Activated CD4-positive, alpha-beta T cell treated with anti-CD3 and anti-CD28 coated beads for 4 hours (primary cell): ENCODE data around the gene AEN.
A peak's percentile ranks its signal among the peaks of the same experiment; 100 is the strongest.
"Not testable (repeated sequence)": the region's sequence is repeated elsewhere in the genome, so short reads cannot be mapped to it uniquely, and the experiment has no call there.

Experiments
- DNase-seq, 2 donors: peaks; one replicate each; pipeline ENCODE4 v3.0.0-alpha.2; 2020

AEN gene

GRCh38 chr15:88631464-88632028, 10.4 kb downstream of the AEN start:
- DNase-seq, result no peak

GRCh38 chr15:88632797-88633196, 11.7 kb downstream of the AEN start:
- DNase-seq, result not testable (repeated sequence)

DNA sequence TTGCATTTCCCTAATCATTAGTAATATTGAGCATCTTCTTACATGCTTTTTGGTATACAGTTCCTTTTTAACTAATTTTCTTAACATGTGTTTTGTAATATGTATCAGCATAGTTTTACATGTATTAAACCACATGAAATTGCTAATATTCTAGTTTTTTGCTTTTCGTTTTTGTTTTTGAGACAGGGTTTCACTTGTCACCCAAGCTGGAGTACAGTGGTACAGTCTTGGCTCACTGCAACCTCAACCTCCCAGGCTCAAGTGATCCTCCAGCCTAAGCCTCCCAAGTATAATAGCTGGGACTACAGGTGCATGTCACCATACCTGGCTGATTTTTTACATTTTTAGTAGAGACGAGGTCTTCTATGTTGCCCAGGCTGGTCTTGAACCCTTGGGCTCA, 13.3 kb downstream of the AEN start:
- no peak for DNase-seq

- DNase-seq, result peak in 1 of 2 donors; percentile 37
These were observed 14.2 kb downstream of the AEN start for GRCh38 chr15:88635318-88635717.

DNA sequence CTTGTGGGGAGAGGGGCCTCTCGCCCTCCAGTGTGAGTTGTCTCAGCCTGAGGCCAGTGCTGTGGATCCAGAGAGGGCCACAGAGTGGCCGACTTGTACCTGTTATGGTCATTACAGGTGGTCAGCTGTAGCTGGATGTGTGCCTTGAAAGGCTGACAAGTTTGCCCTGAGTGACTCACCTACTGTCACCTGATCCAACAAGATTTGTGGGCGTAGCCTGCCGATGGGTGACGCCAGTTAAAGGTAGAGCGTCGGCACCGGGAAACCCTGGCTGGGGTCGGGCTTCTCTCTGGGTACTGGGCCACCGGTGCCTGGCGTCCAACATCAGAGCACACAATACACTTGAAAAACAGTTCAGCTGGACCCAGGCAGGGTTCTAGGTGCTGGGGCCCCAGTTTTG, 14.9 kb downstream of the AEN start:
- peak; percentile 70 to 71 for DNase-seq

- no peak for DNase-seq
These were observed 15.5 kb downstream of the AEN start for GRCh38 chr15:88636654-88637053.

DNA sequence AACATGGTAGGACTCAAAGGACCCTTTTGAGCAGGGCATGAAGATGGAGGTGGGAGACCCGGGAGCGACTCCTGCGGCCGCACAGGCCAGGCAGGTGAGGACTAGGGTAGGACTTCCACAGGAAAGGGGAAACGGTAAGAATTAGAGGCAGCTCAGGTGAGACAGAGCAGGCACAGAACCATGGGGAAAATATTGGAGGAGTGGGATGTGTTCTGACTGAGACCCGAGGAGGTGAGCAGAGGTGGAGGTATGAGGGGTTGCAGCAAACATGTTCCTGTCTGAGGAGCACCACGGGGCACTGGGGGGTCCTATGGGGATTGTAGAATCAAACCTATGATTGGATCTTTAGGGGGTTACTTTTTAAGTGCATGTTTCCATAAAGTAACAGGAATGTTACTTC, 16.3 kb downstream of the AEN start:
- no peak for DNase-seq

DNA sequence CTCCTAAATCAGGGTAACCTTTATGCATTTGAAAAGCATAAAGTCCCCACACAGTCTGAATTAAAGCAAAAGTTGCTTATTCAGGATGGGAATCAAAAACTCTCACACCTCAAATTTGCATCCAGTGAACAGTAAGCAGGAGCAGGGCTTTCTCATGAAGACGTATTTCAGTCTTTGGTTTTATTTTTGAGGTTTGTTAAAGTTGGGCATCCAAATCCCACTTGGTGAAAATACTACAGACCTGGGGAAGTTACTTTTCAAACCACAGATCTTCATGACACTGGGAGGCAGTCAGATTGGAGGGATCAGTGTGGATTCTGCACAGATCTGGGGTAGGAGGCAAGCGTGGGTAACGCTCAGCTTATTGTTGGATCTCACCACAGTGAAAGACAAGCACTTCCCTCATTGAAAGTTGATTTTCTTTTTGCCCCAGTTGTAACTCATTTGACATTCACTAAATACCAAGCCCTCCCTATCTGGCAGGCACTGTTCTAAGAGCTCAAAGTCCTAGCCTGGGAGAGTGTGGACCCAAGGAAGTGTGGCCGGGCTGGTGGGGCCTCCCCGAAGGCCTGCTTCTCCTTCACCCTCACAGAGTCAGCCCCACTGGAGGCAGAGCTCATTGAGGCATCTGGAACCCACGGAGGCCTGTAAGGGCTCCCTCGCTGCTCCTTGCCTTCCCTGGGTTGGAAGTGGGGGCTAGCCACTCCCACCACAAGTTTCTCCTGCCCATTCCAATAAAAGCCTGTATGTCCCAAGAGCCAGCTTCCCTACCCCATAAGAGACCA, 16.9 kb downstream of the AEN start:
- no peak for DNase-seq

DNA sequence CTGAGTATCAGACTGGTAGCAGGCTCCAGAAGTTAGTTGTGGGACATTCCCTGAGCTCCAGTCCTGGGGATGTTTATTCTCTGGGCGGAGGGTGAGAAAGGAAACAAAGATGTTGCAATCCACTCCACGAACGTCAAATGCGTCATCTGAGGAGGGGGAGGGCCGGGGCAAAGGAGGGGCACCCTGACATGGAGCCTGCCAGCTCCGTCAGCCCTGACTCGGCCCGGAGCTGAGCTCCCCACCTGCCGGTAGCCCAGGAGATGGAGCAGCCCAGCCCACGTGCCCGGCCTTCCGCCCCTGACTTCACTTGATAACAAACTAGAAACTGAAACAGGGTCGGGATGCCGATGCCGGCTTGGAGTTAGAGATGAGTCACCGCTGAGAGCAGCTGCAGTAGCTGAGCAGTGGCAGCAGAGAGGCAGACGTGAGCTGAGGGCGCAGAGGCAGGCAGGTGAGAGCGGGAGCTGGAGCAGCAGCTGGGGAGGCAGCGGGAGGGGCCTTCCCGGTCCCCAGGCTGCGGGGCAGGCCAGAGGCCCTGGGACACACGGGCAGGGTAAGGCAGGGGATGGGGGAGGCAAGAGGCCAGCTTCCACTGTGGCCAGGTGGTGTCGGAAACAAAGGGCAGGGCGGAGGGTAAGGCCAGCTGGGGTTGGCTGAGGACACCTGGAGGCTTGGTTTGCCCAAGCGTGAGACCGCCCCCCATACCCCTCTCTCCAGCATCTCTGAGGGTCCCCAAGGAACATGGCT, 17.7 kb downstream of the AEN start, which contains the start of gene ISG20:
ISG20 (plus strand) TSS at position 391 of the 747 bp plus-strand sequence; CDS start at position 742, 351 bp downstream.
- peak; percentile 95 to 97 for DNase-seq

DNA sequence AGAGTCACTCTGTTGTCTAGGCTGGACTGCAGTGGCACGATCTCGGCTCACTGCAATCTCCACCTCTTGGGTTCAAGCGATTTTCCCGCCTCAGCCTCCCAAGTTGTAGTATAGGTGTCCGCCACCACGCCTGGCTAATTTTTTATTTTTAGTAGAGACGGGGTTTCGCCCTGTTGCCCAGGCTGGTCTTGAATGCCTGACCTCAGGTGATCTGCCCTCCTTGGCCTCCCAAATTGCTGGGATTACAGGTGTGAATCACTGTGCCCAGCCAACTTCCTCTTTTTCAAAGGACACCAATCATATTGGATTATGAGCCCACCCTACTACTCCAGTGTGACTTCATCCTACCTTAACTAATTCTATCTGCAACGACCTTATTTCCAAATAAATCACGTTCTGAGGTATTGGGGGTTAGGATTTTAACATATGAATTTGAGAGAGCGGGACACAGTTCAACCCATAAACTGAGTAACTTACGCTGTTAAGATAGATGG, 20.9 kb downstream of the AEN start:
- DNase-seq, result no peak

DNA sequence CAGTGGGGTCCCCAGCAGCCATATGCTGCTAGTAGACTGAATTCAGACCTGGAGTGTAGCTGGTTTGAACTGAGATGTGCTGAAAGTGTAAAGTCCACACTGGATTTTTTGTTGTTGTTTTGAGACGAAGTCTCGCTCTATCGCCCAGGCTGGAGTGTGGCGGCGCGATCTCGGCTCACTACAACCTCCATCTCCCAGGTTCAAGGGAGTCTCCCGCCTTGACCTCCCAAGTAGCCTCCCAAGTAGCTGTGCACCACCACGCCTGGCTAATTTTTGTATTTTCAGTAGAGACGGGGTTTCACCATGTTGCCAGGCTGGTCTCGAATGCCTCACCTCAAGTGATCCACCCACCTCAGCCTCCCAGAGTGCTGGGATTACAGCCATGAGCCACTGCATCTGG, 21.4 kb downstream of the AEN start:
- not testable (repeated sequence) for DNase-seq

DNA sequence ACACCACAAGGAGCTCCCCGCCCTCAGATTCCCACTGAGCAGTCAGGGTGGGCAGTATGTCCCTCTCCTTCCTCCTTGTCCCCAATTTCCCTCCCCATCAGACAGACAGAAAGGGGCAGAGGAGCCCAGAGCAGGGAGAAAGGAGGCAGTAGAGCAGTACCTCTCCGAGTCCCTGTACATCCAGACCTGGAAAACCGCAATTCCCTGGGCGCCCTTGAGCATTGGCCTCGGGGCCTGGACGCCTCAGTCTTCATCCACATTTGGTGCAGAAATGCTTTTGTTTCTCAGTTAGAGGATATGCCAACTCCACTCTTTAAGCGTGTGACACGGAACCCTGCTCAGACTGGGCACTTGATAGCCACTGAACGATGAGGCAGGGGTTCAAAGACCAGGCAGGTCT, 23.6 kb downstream of the AEN start:
- no peak for DNase-seq

GRCh38 chr15:88645171-88646087, 24.3 kb downstream of the AEN start:
- no peak for DNase-seq

DNA sequence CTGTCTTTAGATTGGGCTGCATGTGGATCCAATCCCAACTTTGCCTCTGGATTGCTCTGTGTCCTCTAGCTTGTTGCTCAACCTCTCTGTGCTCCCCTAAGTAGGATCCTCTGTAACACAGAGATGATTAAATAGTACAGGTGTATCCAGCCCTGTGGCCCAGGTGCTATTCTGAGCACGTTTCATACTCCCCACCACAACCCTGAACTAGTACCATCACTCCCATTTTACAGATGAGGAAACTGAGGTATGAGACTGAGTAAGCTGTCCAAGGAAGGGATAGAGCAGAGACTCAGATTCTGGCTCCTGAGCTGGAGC, 24.9 kb downstream of the AEN start:
- DNase-seq, result no peak

- no peak for DNase-seq
These were observed 25.8 kb downstream of the AEN start for GRCh38 chr15:88646951-88647350.

DNA sequence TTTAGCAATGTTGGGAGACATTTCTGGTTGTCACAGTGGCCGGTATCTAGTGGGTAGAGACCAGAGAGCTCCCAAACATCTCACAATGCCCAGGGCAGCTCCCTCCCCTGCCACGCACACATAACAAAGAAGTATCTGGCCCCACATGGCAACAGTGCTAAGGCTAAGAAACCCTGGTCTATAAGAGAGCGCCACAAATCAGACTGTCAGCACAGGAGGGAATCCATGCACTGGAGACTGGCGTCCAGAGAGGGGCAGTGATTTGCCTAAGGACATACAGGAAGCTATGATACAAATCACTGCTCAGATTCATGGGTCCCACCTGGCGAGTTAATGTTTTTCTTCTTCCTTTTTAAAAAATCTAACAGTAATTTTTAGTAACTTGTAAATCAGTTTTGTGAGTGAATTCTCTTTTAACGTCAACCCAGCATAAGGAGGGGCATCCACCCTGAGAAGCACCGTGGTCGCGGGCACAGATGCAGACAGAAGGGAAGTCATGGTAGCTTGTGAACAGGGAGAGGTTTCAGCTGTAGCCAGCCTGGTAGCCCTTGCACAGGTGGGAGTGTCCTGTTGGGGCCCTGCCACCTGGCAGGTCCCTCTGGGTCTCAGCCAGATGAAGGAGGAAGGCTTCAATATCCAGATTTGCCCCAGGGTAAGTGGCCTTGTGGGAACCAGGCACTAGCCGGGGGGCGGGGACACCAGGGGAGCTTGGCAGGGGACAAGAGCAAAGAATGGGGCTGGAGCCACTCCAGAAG, 26.4 kb downstream of the AEN start:
- DNase-seq, result no peak

DNA sequence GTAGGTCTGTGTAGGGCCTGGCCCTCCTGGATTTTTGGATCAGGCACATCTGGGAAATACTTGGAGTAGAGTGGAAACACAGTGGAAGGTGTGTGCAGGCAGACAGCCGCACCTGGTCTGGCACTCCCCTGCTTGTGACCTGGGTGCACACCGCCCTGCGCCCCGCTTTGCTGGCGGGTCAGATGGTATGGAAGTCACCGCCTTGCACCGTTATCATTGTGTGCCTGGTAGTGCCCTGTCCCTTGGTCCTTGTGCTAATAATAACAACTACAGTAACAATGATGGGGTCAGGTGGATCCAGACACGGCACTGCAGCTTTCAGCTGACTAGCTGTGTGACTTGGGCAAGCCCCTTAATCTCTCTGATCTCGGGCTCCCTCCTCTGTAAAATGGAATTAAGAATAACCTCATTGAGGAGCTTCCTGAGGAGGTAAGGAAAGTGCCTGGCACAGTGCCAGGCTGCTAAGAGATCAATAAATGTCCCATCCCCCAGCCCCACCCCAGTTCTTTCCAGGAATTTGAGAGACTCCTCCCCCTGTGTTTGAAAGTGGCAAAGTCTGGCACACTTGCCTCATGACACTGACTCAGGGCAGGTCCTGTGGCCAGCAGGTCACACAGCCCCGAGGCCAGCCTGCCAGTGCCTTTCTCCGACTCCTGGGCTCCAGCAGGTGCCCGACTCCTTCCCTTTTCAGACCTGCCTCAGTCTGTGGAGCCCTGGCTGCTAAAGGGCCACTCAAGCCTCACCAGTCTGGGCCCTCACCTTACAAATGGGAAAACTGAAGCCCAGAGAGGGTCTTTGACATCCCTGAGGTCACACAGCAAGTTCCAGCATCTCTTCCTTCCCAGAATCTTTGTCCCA, 27.4 kb downstream of the AEN start:
- peak; percentile 44 to 47 for DNase-seq

DNA sequence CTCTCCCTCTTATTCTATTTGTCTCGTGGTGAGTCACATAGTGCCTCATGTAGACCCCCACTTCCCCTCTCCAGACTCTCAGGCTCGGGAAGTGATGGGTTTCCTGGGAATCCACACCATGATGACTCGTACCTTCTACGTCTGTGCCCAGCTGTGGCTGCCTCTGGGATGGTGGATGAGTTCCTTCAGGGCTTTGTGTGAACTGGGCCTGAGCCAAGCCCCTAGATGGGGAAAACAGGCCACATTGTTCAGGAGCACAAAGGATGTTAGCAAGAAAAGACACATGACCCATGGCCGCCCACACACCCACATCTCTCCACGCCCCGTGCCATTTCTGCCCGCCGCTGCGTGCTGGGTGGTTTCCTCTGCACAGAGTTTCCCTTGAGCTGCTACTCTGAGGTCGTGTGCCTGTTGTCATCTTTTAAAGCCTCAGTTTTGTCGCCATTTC, 28.2 kb downstream of the AEN start:
- DNase-seq, result peak; percentile 72 to 80

- no peak for DNase-seq
These were observed 28.8 kb downstream of the AEN start for GRCh38 chr15:88649753-88650551.

DNA sequence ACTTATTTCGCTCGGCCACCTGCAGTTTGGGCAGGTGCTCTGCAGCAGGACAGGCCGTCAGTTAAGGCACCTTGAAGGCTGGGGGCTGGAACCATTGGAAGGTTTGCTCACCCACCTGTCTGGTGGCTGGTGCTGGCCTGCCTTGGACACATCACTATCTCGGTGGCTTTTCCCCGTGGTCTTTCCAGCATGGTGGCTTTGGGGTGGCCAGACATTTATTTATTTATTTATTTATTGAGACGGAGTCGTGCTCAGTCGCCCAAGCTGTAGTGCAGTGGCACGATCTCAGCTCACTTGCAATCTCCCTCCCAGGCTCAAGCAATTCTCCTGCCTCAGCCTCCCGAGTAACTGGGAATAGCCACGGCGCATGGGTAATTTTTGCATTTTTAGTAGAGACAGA, 29.4 kb downstream of the AEN start:
- no peak for DNase-seq
